OCI-LY7 (cell line): ENCODE results near the gene PSAP. TPM values are rescaled to one million over a fixed set of nuclear protein-coding genes. Genes with fewer than 3 reads are reported as not detected.
A peak's percentile ranks its signal among the peaks of the same experiment; 100 is the strongest.

Source experiments
- BruUV-seq: library from RNA; stranded (reverse); fragments of 400-500 nt; replicated peaks from 2 replicates; lab custom pipeline; 2021; lab: Mats Ljungman, UMichigan
- CTCF ChIA-PET: fragments of 300-600 bp; sonication (Branson Sonifier 250); formaldehyde crosslinking; loops from one replicate; lab custom pipeline; 2022; ENCODE audit warnings: antibody characterized with exemption; ENCODE audit not compliant: unreplicated experiment; lab: Charles Lee
- POLR2A ChIA-PET: fragments of 300-600 bp; sonication (Branson Sonifier 250); formaldehyde crosslinking; loops from one replicate; lab custom pipeline; 2022; ENCODE audit warnings: antibody characterized with exemption; lab: Charles Lee
- DNase-seq: peaks from one replicate; pipeline ENCODE4 v3.0.0-alpha.2; 2015; ENCODE audit warnings: low spot score
- H2AFZ ChIP-seq: fragments of 200-600 bp; sonication (generic), shearing (Covaris generic); 2 replicates; pipeline ENCODE4 v1.6.1; 2014; ENCODE audit warnings: mild to moderate bottlenecking, antibody characterized with exemption, low read length, moderate library complexity
- H3K27ac ChIP-seq: fragments of 200-600 bp; sonication (generic); 2 replicates; pipeline ENCODE4 v1.5.1; 2014; ENCODE audit warnings: mixed run types, low read depth, mild to moderate bottlenecking, moderate library complexity, low read length, inconsistent platforms; ENCODE audit not compliant: poor library complexity, severe bottlenecking
- H3K36me3 ChIP-seq: fragments of 200-600 bp; sonication (generic); 2 replicates; pipeline ENCODE4 v1.6.1; 2014; ENCODE audit warnings: mild to moderate bottlenecking, antibody characterized with exemption, low read length, moderate library complexity, mixed read lengths; ENCODE audit not compliant: insufficient read depth
- H3K4me1 ChIP-seq: fragments of 200-600 bp; sonication (generic); 2 replicates; pipeline ENCODE4 v1.5.1; 2014; ENCODE audit warnings: mild to moderate bottlenecking, low read length; ENCODE audit not compliant: insufficient read depth, poor library complexity, severe bottlenecking
- H3K4me2 ChIP-seq: fragments of 200-600 bp; sonication (generic); 2 replicates; pipeline ENCODE4 v1.6.1; 2014; ENCODE audit warnings: mild to moderate bottlenecking, low read length
- H3K4me3 ChIP-seq: fragments of 200-600 bp; sonication (generic); 2 replicates; pipeline ENCODE4 v1.5.1; 2014; ENCODE audit warnings: mild to moderate bottlenecking, low read depth, low read length; ENCODE audit not compliant: poor library complexity, severe bottlenecking
- H3K79me2 ChIP-seq: fragments of 200-600 bp; sonication (generic); 2 replicates; pipeline ENCODE4 v1.6.1; 2016; ENCODE audit warnings: low read depth, mild to moderate bottlenecking, low read length, moderate library complexity, mixed read lengths; ENCODE audit not compliant: insufficient read depth
- H3K9me2 ChIP-seq: fragments of 200-600 bp; sonication (generic); 2 replicates; pipeline ENCODE4 v1.6.1; 2016; ENCODE audit warnings: mild to moderate bottlenecking, low read length, mixed read lengths; ENCODE audit not compliant: insufficient read depth
- H3K9me3 ChIP-seq: fragments of 200-600 bp; sonication (generic); 2 replicates; pipeline ENCODE4 v1.6.1; 2014; ENCODE audit warnings: mild to moderate bottlenecking, mixed run types, low read length, mixed read lengths
- H4K20me1 ChIP-seq: fragments of 200-600 bp; sonication (generic); 2 replicates; pipeline ENCODE4 v1.6.1; 2014; ENCODE audit warnings: mild to moderate bottlenecking, antibody characterized with exemption, low read length, moderate library complexity, mixed read lengths; ENCODE audit not compliant: insufficient read depth
- CTCF ChIP-seq: fragments of 200-600 bp; sonication (generic); conservative IDR thresholded peaks from 2 replicates; pipeline ENCODE4 v1.5.1; 2014; ENCODE audit warnings: mild to moderate bottlenecking, antibody characterized with exemption, low read length, moderate library complexity, mixed read lengths
- EZH2phosphoT487 ChIP-seq: fragments of 200-600 bp; sonication (generic); IDR thresholded peaks from 2 replicates; pipeline ENCODE4 v1.6.1; 2018; ENCODE audit warnings: low read depth, borderline replicate concordance, mild to moderate bottlenecking, mixed run types, antibody characterized with exemption, low read length, moderate library complexity, mixed read lengths
- intact Hi-C: fragments of 100-400 bp; cut with micrococcal nuclease; formaldehyde crosslinking; loops from one replicate; pipeline ENCODE4 v1.10.0; 2022; ENCODE audit not compliant: unreplicated experiment
- total RNA-seq, 2 experiments: library from RNA; depleted of rRNA in 1 of 2; stranded (reverse); fragments of >200 nt in 1 of 2; shearing (Covaris generic) in 1 of 2; gene quantifications; 2 replicates each; pipeline ENCODE4 v1.2.3, GENCODE V29; 2014 to 2022

The PSAP gene
- total RNA-seq, 2 experiments from 2014 or later, result 163 to 200 TPM

- peaks cover 92% of the 10 kb centered on the region for H3K4me1 ChIP-seq
- peaks cover 95% of the 10 kb centered on the region for H3K79me2 ChIP-seq
- H3K27ac ChIP-seq, result no peak overlapping the region
- TF ChIP-seq EZH2phosphoT487, result no peak
- TF ChIP-seq CTCF, result no peak
- intact Hi-C loops, result no loop called here
- ChIA-PET CTCF (interaction anchor here (1.0 to 1.4 kb wide), 3 partner anchors 13 to 58 kb away, joined by 3 to 9 read pairs (median 4); partner anchors contain the start of gene PSAP), POLR2A (interaction anchor here (0.7 to 5.5 kb wide), 7 partner anchors 10 to 65 kb away, joined by 3 to 35 read pairs (median 4); partner anchors contain the start of gene PSAP)
- H3K9me3 ChIP-seq, result no peaks in the 10 kb centered on the region
- no TSS peak for BruUV-seq
- DNase-seq, result no peak
- peak overlapping the region; percentile 71 for H3K4me2 ChIP-seq
- H3K9me2 ChIP-seq, result no peaks in the 10 kb centered on the region
- H2AFZ ChIP-seq, result no peak overlapping the region
- H3K36me3 ChIP-seq, result peaks cover 20% of the 10 kb centered on the region; the same call in 1 of the 2 replicates
- no peak overlapping the region for H3K4me3 ChIP-seq
- H4K20me1 ChIP-seq, result peaks cover 23% of the 10 kb centered on the region
Measured at GRCh38 chr10:71838264-71839211, 12.5 kb downstream of the PSAP start.

GRCh38 chr10:71837098-71837827 is 13.8 kb downstream of the PSAP start:
- H3K4me3 ChIP-seq, result peak overlapping the region; percentile 55
- peak overlapping the region; percentile 71 for H3K4me2 ChIP-seq
- H4K20me1 ChIP-seq, result peaks cover 13% of the 10 kb centered on the region; the same call in 1 of the 2 replicates
- peak overlapping the region; percentile 87 for H3K27ac ChIP-seq
- TF ChIP-seq CTCF (peak; percentile 98), EZH2phosphoT487 (no peak)
- peaks cover 92% of the 10 kb centered on the region for H3K4me1 ChIP-seq
- CTCF ChIA-PET, result interaction anchor here (1.0 to 1.4 kb wide), 3 partner anchors 14 to 59 kb away, joined by 3 to 9 read pairs (median 4); partner anchors contain the start of gene PSAP
- peak; percentile 77 for DNase-seq
- H3K36me3 ChIP-seq, result peaks cover 27% of the 10 kb centered on the region
- intact Hi-C loops, result loop anchor here (1.0 kb wide), 1 partner anchor 41 kb away; no protein-coding TSS in a partner anchor
- H3K79me2 ChIP-seq, result peaks cover 90% of the 10 kb centered on the region
- BruUV-seq, result no TSS peak
- POLR2A ChIA-PET, result interaction anchor here (0.7 to 5.5 kb wide), 7 partner anchors 8 to 50 kb away, joined by 3 to 35 read pairs (median 4); partner anchors contain the start of gene PSAP
- H2AFZ ChIP-seq, result no peak overlapping the region
- no peaks in the 10 kb centered on the region for H3K9me3 ChIP-seq
- H3K9me2 ChIP-seq, result no peaks in the 10 kb centered on the region
